GM18858 (cell line): ENCODE measurements around the gene C22orf15.

Source experiments
- ATAC-seq: cut with Tn5 transposase; IDR thresholded peaks from one replicate; pipeline ENCODE4 v1.9.1; 2021; ENCODE audit not compliant: unreplicated experiment

Gene C22orf15

DNA sequence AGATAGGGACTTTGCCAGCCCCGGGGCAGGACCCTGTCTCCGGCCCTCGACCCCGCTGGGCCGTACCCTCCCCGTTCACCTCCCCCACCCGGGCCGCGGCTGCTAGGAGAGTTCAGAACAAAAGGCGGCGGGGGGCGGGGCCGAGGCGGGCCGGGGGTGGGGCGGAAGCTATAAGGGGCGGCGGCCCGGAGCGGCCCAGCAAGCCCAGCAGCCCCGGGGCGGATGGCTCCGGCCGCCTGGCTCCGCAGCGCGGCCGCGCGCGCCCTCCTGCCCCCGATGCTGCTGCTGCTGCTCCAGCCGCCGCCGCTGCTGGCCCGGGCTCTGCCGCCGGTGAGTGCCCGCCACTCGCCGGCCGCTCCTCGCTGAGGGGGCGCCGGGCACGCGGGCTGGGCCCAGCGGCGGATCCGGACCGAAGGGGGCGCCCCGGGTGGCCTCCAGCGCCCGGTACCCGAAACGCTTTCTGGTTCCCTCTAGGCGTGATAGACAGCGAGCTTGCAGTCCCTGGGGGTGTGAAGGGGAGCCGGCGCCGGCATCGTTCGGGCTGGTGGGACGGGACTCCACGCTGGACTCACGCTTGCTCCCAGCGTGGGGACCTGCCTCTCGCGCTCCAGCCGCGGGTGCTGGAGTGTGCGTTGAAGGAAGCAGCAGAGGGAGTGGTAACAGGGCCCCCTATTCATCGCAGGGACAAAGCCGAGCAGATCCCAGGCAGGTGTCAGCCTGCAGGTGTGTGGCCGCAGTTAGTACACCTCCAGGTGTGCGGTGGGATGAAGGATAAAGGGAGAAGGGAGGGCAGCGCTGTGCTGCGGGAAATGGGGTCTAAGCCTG lies 10.1 kb downstream of the C22orf15 start, which contains the start of gene MMP11:
Gene MMP11 (plus strand): TSS at position 201 of the 825 bp plus-strand sequence. CDS start 22 bp downstream, at position 223.
- no peak for ATAC-seq

DNA sequence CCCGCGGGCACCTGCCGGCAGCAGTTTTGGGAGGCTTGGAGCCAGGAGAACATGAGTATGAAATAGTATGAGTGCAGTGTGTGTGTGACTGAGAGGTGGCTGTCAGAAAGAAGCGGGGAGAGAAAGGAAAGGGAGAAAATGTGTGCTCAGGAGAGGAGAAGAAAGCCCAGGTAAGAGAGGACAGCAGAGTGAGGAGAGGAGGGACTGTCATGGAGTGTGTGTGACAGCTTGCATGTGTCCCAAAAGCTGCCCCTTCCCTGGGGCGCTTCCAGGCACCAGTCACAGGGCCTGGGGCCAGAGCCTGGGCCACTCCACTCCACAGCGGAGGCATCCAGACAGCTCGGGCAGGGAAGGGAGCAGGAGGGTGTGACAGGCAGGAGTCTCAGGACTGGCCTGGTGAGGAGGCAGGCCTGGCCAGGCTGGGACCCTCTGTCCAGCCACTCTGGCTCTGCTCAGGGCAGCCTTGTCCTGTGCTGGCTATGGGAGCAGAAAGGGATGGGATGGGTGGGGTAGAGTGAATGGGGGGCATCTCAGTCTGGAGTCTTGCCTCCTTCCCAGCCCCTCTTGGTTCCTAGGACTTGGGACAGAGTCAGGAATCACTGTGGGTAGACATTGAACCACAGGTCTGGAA lies 10.8 kb downstream of the C22orf15 start:
- ATAC-seq: no peak

DNA sequence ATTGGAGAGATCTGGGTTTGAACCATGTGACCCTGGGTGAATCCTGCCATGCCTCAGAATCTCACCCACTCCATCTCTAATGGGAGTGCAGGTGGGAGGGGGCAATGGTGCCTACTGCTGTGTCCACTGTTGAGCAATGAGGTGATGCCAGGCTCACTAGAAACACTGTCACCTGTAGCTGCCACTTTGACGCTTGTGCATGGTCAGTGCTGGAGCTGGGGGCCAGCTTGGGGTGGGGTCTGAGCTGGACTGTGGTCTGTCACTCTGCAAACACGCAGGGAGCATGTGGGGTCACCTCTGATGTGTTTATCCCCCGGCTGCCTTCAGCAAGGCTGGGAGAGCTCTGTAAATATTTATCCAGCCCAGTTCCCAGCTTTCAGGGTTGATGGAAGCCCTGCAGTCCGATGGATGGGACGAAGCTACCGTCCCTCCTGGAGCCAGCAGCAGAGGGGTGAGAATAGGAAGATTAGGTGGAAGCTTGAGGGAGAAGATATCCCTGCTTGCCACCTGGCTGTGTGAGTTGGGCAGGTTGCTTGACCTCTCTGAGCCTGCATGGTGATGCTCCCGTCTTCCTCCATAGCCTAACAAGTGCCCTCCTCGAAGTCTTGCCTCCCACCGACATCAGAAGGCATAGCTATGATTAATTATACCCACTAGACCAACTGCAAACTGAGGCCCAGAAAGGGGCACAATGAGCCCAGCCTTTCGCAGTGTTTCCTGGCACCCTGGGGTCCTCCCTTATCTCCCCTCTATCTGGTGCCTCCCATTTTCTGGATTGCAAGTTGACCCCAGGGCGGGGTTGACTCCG lies 11.5 kb downstream of the C22orf15 start:
- ATAC-seq: no peak

DNA sequence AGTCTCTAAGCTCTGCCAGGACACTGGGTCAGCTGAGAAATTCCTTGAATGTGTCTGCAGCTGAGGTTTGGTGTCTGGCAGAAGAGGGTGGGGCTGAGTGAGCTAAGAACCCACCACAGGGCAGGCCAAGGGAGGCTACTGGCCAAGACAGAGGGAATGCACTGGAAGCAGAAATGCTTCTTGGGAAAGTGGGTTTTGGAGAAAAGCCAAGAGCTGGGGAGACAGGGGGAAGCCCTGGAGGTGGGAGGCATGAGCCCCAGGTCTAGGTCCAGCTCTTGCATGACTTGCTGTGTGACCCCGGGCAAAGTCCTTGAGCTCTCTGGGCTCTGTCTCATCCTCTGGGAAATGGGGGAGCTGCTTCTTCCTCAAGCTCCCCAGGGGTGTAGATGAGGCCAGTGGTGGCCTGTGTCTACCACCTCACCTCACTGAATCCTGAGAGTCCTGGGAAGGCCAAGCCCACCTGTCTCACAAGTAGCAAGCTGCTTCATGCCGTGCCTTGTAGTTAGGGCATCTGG lies 12.2 kb downstream of the C22orf15 start:
- ATAC-seq: no peak

DNA sequence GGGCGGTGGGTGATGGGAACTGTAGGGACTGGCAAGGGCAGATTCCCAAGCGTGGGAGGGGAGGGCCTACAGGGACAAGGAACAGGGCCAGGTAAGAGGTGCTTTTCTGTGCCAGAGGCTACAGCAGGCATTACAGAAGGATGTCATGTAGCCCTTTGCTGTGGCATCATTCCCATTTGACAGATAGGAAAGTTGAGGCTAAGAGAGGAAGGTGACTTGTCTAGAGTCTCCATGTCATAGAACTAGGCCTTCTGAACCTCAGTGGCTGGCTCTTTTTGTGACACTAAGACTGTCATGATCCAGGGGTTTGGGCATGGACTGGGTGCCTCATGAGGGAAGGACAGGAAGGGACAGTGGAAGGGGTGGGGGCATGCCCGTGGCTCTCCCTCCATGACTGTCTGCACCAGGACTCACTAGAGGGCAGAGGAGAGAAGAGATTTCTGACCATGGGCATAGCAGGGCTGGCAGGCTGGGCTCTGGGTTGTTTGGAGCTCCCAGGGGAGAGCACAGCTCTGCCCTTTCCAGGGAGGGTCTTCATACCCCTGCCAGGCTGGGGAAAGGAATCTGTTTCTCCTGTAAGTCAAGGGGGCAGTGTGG lies 13.1 kb downstream of the C22orf15 start:
- no peak for ATAC-seq

DNA sequence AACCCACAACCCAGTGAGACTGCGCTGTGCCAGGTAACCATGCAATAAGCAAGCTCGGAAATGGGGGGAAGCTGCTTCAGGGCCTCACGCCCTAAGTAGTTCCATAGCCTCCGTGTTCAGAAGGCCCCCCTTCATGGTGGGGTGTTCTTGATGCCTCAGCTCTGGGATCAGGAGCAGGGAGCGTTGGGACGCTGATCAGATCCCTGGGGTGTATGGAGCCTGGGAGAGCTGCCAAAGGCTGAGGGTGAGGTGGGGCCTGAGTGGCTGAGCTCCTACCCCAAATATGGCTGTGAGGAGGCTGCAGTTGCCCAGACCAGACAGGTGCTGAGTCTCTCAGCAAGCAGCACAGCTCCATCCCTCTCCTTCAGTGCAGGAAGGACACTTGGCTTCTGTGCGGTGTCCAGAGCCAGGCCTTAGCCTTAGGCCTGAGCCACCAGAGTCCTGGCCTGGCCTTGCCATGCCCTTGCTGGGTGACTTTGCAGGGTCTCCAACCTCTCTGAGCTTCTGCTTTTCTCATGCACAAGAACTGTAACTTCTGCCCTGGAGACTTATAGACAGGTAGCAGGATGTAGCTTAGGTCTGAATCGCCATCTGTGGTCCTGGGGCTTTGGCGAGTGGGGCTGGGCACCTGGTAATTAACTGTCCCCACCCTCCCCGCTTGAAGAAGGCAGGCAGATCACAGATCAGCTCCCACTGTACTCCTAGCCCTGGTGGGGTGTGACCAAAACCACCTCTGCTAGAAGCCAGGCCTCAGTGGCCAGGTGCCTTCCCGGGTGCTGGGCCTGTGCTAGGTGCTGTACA lies 15.2 kb downstream of the C22orf15 start:
- ATAC-seq: no peak

DNA sequence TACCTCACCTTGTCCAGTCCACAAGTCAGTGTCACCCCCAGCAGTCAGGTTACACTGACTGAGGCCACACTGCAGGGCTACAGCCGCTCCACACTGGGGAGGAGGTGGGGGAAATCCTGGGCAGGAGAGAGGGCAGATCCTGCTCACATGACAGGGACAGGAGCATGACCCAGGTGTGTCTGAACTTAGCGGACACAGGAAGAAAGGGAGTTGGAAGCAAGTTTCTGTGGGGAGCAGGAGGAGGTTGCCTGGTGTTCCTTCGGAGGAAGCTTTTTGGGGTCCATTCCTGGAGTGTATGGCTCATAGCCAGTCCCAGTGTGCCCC lies 15.7 kb downstream of the C22orf15 start:
- no peak for ATAC-seq

DNA sequence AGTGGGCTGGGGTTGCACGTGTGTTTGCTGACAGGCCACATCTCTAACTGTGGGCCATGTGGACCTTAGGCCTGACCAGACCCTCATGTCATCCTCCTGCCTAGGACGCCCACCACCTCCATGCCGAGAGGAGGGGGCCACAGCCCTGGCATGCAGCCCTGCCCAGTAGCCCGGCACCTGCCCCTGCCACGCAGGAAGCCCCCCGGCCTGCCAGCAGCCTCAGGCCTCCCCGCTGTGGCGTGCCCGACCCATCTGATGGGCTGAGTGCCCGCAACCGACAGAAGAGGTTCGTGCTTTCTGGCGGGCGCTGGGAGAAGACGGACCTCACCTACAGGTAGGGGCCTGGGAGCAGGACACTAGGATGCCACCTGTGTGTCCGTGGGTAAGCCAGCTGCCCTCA lies 16.3 kb downstream of the C22orf15 start:
- no peak for ATAC-seq

DNA sequence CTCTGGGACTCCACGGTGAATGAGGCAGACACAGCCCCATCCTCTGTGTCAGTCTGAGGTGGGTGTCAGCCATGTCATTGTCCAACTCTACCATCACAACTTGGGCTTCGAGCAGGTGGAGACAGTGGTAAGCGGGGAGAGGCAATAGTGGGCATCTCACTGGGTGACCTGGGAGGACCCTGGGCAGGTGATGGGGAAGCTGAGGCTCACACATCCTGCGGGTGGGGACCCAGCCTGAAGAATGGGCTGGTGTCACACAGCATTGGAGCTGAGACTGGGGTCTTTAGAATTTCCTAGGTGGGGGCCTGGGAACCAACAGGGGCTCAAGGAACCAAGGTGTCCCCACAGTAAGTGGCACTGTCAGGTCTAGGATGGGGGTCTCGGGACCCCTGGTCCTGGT lies 16.9 kb downstream of the C22orf15 start:
- ATAC-seq: no peak

DNA sequence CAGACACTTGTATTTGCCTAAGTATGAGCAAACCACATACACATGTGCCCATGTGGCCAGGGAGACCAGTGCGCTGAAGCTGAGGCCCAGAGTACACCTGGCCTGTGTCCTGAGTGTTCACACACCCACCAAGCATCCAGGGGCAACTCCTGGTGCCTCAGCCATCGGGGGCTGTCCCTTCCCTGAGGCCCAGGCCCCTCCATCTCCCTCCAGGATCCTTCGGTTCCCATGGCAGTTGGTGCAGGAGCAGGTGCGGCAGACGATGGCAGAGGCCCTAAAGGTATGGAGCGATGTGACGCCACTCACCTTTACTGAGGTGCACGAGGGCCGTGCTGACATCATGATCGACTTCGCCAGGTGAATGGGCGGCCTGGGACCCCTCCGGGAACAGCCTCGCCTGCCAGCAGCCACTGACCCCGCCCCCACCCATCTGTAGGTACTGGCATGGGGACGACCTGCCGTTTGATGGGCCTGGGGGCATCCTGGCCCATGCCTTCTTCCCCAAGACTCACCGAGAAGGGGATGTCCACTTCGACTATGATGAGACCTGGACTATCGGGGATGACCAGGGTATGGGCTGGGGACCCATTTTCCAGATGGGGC lies 17.5 kb downstream of the C22orf15 start:
- ATAC-seq: no peak

DNA sequence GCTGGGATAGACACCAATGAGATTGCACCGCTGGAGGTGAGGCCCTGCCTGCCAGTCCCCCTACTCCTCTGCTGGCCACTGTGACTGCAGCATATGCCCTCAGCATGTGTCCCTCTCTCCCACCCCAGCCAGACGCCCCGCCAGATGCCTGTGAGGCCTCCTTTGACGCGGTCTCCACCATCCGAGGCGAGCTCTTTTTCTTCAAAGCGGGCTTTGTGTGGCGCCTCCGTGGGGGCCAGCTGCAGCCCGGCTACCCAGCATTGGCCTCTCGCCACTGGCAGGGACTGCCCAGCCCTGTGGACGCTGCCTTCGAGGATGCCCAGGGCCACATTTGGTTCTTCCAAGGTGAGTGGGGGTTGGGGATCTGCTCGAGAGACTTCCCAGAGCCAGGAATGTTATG lies 18.3 kb downstream of the C22orf15 start:
- ATAC-seq: no peak

DNA sequence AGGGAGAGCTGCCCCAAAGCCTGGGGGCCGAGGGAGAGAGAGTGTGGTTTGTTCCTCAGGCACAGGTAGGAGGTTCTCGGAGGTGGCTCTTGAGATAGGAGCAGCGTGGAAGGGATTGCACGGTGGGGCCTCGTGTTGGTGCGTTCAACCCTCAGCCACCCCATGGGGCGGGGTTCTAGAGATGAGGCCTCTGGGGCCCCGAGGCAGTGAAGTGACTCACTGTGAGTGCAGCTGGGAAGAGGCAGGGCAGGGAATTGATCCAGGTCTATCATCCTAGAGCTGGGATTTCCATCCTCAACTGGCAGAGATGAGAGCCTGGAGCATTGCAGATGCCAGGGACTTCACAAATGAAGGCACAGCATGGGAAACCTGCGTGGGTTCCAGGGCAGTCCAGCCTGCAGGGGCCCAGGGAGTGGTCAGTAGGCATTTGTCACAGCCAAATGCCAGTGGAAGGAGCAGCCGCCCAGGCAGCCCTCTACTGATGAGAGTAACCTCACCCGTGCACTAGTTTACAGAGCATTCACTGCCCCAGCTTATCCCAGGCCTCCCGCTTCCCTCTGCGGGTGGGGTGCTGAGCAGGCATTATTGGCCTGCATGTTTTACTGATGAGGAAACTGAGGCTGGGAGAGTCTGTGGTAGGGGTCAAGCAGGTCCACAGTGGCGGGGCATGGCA lies 18.9 kb downstream of the C22orf15 start:
- no peak for ATAC-seq

DNA sequence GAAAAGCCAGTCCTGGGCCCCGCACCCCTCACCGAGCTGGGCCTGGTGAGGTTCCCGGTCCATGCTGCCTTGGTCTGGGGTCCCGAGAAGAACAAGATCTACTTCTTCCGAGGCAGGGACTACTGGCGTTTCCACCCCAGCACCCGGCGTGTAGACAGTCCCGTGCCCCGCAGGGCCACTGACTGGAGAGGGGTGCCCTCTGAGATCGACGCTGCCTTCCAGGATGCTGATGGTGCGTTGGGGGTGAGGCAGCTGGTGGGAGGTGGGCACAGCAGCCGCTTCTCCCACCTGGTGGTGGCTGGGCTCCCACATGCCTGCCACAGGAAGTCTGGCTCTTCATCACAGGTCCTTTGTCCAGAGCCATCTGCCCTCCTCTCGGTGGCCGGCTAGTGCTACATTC lies 19.5 kb downstream of the C22orf15 start:
- no peak for ATAC-seq

DNA sequence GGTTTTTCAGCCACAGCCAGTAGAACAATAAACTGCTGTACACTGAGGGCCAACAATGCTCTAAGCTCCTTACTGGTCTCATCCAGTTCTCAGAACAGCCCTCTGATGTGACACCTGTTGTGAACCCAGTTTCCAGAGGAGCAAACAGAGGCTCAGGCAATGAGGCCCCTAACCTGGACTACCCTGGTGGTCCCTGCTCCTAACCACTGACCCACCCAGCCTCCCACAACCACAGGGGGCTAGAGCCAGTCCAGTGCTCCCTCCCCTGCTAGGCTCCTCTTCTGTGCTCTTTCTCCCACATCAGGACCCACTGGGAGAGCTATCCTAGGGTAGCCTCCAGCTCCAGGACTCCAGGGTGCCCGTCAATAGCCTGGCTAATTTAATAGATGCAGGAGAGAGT lies 19.9 kb downstream of the C22orf15 start:
- ATAC-seq: no peak

DNA sequence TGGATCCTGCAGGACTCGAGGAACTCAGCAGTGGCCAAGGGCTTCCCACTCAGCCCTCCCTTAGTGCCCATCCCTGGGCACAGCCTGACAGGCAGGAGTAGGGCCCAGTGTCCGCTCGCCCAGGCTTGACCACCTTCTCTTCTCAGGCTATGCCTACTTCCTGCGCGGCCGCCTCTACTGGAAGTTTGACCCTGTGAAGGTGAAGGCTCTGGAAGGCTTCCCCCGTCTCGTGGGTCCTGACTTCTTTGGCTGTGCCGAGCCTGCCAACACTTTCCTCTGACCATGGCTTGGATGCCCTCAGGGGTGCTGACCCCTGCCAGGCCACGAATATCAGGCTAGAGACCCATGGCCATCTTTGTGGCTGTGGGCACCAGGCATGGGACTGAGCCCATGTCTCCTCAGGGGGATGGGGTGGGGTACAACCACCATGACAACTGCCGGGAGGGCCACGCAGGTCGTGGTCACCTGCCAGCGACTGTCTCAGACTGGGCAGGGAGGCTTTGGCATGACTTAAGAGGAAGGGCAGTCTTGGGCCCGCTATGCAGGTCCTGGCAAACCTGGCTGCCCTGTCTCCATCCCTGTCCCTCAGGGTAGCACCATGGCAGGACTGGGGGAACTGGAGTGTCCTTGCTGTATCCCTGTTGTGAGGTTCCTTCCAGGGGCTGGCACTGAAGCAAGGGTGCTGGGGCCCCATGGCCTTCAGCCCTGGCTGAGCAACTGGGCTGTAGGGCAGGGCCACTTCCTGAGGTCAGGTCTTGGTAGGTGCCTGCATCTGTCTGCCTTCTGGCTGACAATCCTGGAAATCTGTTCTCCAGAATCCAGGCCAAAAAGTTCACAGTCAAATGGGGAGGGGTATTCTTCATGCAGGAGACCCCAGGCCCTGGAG lies 20.7 kb downstream of the C22orf15 start:
- no peak for ATAC-seq

DNA sequence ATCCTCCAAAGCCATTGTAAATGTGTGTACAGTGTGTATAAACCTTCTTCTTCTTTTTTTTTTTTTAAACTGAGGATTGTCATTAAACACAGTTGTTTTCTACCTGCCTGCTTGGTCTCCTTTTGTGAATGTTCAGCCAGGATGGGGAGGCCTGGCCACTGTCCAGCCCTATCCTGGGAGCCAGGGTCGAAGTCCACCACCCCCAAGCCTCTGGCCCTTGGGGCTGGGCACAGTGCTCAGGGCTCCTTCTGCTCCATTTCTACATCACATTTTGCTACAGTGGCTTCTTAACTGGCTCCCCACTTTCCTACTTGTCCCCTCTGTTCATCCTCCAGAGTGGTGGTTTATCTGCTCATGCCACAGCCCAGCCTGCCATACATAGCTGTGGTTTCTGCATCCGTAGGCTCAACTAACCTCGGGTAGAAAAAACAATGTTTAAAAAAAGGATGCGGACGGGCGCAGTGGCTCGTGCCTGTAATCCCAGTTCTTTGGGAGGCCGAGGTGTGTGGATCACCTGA lies 21.5 kb downstream of the C22orf15 start:
- no peak for ATAC-seq

DNA sequence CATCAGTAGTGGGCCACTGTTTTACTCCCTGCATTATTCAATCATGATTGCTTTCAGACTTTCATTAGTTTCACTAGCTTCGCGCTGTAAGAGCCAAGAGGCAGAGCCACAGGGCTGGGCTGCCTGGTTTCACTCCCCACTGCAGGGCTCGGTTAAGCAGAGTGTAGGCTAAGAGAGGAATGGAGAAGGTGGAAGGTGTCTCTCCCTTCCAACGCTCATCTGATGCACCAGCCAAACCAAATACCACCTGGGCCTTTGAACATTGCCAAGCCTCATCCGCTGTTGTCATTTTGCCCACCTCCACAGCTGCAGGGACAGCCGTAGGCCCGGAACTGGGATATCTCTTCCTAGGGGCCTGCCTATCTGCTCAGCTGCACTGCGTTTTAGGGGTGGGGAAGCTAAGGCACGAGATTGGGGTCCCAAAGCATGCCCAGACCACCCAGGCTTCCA lies 23.5 kb downstream of the C22orf15 start:
- no peak for ATAC-seq
